HG03039 (cell line): ENCODE data around the gene OR9A2.
"Not testable (repeated sequence)": the region's sequence is repeated elsewhere in the genome, so short reads cannot be mapped to it uniquely, and the experiment has no call there.

Experiments used
- ATAC-seq: cut with Tn5 transposase; IDR thresholded peaks from one replicate; pipeline ENCODE4 v1.9.1; 2021; ENCODE audit warnings: mild to moderate bottlenecking, moderate library complexity; ENCODE audit not compliant: unreplicated experiment

The OR9A2 gene

DNA sequence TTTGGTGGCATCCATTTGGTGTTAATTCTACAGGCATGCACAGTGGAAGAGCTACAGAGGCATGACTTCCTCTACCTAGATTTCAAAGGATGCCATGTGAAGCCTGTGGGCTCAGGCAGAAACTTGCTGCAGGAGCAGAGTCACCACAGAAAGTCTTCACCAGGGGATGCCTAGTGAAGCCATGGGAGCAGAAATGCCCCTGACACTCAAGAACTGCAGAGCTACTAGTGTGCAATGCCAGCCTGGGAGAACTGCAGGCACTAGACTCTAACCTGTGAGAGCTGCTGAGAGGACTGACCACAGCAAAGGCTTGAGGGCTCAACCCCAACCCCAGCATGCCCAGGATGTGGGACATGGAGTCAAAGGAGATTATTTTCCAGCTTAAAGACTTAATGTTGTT lies 3.9 kb downstream of the OR9A2 start:
- ATAC-seq: no peak

DNA sequence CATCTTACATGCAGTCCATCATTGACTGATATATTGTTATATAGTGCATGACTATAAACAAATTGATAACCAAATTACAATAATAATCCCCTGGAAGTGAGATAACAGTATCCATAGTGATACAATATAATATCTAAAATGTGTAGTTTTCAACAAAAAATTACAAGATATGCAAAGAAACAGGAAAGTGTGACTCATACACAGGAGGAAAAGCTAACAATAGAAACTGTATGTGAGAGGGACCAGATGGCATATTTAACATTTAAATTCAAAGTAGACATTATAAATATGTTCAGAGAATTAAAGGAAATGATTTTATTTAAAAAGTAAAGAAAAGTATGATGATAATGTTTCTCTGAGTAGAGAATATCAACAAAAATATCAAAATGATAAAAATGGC lies 8.0 kb downstream of the OR9A2 start:
- no peak for ATAC-seq

DNA sequence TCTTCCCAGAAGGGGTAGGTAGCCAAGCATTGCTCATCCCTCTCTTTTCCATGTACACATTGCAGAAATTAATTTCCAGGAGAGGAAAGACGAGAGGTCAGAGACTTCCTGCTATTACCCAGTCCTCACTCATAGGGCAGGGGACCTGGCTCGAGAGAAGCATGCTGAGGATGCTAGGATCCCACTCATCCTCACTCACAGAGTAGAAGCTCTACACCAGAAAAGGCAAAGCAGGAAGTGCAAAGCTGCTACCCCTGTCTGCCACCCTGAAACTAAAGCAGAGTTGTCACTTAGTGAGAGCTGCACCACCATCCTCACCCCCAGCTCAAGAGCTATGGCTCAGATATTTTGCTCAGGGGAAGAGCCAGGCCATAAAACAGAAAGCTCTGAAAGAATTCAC lies 9.9 kb downstream of the OR9A2 start:
- ATAC-seq: no peak

DNA sequence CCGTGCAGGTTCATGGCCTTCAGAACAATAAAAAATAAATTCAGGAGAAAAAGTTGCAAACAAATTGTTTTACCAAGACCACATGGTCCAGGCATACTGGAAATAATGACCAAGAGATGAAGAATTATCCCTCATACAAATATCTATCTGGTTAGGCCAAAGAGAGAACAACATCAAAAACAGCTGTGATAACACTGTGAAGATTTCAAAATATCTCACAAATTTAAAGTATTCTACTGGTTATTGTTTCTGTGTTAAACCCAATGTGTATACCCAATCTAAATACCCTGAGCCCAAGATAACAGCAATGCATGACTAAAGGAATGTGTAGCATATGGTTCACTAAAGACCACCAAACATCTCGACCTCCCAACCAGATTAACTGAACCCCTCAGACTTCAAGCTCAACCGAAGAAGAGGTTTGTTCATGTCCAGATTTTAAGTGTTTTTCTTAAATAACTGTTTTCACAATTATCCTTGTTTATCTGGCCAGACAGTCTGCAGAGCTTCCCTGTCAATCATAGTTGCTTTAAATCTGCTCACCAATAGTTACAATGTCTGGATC lies 10.9 kb downstream of the OR9A2 start:
- no peak for ATAC-seq

DNA sequence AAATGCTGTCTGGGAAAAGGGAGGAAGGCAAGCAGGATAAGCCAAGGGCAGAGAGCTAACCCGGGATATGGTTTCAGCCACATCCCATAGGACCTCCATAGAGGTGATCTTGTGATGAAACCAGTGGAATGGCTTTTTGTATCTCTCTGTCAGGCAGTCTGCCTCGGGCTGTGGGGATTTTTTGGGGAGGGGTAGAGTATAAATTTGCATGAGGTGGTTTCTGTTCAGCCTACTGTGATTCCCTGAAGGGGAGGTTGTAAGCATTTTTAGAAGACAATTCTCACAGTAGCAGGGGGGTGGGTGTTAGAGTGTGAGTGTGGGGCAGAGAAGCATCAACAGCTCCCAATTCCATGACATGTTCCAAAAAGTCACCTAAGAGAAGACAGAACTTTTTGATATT lies 11.8 kb downstream of the OR9A2 start:
- ATAC-seq: peak; percentile 91

DNA sequence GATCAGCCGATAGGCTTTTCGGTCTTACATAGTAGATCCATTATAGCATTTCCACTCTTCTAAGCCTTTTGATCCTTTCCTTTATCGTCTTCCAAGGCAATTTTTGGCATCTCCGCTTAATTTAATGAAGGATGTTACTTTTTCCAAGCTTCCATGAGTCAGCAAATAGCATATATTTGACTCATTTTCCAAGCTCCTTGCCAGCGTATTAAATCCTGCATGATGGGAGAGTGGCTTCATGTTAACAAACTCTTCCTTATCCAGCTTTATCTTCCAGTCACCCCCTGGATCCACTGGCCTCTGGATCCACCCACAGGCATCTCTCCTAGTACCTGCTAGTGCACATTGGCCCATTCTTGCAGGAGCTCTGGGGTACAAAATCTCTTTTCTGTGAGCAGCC lies 13.0 kb downstream of the OR9A2 start:
- ATAC-seq: no peak

DNA sequence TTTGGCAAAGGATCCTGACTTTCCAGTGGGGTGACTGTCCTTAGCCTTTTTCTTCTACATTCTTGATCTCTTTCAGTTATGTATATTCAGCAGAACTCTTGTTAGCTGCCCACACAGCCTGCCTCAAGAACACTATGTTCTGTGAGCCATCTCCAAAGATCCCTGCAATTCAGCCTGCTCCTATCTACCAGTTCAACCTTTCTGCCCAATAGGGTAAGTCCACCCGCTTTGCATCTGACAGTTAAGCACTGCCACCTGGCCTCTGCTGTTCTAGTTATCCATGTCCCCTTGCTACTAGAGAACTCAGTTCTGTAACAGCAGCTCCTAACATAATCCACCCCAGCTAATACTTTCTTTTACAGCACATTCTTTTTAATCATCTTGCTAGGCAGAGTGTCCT lies 13.5 kb downstream of the OR9A2 start:
- no peak for ATAC-seq

DNA sequence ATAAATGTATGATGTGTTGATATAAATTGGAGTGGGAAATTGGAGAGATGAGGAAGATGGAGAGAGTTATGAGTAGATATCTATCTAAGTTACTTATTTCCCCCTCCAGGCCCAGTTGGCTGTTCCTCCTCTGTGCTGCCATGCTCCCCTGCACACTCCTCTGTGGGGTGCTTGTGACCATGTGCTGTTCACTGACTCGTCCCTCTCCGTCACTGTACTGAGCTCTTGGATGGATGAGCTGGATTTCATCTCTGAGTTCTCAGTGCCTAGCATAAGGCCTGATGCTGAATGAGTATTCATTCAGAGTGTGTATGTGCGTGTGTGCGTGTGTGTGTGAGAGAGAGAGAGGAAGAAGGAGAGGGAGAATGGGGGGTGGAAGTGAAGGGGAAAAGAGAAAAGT lies 14.5 kb downstream of the OR9A2 start:
- ATAC-seq: no peak

DNA sequence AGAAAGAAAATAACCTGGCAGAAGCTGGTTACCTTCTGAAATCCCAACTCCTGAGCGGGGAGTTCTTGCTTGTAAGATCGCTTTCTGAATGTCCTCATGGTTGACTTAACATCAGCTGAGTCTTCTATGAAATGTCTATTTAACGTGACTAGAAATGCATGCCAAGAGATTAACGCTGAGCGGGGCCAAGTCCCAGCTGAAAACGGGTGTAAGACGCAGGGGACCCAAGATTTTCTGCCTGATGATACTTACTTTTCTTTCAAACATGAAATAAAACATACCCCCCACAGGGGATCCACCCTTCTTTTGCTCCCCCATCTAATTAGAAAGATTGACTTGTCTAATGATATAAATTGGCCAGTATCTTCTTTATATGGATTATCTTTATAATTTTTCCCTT lies 14.9 kb downstream of the OR9A2 start:
- no peak for ATAC-seq

DNA sequence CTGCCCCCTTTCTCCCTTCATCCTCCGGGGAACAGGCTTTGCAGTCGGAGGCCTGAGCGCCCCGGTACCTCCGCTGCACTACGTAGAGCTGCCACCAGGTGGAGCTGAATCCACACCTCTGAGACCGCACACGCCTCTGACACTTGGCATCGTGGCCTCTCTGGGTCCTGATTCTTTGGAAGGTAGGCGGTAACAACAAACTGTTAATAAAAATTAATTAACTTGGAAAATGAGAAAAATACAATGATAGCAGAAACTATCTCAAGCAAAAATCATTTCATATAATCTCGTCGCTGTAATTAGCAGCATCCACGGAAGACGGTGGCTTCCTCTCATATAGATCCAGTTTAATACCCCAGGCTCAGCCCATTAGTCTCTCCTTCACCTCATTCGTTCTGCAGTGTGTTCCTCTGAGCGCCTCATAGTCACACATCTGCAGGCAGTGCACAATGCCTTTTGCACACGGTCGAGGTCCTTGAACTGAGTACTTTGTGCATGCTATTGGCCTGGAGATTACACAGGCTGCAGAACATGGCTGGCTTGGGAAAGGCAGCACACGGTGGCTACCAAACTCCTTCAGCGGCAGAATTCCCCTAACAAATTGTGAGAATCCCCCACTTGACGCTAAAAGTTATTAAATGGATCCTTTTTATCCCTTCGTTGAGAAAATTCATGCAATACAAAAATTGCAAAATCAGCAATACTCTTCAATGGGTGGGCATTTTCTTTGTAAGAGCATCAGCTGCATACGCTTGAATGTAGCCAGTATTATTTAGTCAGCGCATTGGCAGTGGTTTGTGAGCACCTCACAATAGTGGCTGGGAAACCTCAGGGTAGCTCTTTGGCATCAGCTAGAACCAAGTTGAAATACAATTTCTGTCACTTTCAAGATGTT lies 18.7 kb downstream of the OR9A2 start:
- peak; percentile 82 for ATAC-seq

DNA sequence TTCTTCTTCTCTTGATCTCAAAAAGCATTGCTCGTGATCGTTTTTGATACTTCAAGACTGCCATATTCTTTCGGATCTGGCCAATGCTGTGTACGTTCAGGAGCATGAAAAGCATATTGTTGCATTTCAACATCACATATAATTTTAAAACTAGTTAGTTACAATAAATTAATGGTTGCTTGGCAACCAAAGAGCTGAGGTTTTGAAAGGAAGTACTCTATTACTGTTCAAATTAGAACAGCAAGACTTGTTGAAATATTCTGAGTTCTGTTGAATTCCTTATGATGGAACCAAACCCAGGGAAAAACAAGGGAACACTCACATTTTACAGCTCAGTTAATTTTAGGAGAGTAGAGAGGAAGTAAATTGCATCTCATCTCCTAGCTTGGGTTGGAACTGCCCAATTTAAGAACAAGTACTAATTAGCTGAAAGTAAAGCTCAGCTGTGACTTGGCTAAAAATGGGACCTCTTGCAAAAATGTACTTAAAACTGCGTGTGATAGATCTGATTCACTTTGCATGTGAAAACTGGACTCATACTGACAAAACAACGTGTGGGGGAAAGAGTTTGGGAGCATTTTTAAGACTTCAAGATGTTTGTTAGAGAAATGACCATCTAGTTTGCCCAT lies 21.2 kb downstream of the OR9A2 start:
- no peak for ATAC-seq

DNA sequence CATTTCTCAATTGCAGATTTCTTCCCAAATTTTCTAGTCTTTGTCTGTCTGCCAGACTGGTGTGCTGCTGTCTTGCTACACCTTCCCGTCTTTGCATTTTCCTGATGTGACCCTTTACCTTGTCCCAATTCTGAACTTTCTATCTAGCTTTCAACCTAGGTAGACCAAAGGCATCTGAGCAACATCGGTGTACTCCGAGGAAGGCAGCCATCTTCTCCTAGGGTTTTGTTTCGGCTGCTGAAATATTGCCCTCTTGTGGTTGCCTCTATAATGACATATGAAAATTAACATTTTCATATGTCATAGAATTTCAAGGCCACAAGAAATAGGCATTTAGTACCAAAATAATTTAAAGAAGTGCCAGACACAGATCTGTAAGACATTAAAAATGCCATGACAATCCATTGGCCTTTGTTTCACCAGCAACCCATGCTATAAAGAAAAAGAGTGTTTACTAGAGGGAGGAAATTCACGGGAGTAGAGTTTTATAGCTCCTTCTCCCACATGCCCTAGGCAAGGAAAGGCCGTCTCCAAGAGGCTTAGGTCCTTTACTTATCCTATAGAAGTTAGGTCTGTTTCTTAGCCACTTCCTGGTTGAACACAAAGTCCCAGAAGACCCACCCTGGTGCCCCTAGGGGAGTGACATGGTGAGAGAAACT lies 23.4 kb downstream of the OR9A2 start:
- ATAC-seq: no peak

DNA sequence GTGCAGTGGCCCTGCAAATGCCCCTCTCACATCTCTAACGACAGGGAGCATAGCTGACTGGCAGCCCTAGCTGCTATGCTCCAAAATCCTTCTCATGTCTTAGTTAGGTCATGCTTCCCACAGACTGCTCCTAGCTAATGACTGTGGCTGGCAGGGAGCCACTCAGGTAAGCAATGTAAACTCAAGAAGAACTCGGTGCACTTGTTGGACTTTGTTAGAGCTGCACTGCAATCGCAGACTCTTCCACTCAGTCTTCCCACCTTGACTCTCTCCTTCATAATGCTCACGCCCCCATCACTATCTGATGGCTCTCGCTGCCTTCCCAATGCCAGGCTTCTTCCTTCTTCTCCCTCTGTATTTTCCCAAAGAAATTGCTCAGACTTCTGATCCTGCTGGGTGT lies 24.0 kb downstream of the OR9A2 start:
- no peak for ATAC-seq

DNA sequence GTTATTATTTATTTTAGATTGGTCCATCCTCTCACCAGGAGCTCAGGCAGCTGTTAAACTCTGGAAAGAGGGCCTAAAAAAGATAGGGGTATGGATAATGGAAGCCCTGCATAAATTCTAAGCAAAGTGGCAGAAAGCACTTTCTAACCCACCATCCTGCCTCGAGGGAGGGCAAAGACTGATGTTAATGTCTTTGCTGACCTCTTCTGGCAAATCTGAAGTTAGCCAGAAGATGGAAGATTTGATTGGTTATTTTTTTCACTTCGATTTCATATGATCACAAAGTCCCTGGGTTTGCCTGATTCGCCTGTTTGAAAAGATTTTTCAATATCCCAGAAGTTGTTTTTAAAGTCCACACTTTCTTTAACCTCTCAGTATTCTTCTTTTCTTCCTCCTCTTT lies 24.8 kb downstream of the OR9A2 start:
- ATAC-seq: no peak

DNA sequence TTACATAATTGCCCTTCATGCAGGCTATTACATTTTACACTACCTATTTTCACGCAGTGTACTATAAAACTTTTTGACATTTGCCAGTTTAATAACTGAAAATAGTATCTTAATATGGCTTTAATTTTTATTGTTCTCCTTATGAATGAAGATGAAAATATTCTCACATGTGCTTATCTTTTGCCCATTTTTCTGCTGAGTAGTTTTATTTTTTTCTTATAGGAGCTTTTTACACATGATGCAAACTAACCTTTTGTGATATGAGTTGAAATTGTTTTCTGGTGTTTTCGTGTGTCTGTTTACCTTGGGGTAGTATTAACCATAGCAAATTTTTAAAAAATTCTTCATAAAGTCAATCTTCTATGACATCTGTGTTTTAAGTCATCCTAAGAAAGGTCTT lies 26.3 kb downstream of the OR9A2 start:
- no peak for ATAC-seq

DNA sequence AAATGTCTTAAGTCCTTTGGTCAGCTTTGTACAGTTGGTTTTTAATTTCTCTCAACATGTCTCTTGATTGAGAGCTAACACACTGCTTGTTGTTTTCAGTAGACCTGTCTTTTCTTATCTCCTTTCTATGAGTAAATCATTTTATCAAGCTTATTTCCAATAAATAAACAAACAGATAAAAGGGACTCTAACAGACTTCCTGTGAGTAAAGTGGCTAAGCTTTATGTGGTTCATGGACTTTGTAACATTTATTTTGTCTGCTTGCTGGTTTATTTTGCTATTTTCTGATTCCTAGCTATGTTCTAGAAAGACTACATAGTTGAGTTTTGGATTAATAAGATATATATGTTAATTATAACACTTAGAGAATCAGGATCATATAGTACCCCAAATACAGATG lies 27.1 kb downstream of the OR9A2 start:
- ATAC-seq: no peak

DNA sequence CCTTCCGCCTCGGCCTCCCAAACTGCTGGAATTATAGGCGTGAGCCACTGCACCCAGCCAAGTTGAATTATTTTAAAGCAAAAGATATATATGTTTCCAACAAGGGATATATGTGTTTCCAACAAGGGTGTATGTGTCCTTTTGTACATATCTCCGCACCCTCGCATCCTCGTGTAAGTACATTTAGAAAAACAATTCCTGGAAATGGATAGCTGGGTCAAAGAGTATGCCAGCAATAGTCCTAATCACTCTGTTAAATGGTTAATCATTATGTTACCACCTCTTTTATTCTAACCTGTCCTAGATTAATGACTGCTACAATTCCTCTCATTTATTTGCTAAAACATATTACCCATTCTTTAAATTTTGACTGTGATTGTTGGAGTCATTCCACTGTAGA lies 28.0 kb downstream of the OR9A2 start:
- no peak for ATAC-seq

DNA sequence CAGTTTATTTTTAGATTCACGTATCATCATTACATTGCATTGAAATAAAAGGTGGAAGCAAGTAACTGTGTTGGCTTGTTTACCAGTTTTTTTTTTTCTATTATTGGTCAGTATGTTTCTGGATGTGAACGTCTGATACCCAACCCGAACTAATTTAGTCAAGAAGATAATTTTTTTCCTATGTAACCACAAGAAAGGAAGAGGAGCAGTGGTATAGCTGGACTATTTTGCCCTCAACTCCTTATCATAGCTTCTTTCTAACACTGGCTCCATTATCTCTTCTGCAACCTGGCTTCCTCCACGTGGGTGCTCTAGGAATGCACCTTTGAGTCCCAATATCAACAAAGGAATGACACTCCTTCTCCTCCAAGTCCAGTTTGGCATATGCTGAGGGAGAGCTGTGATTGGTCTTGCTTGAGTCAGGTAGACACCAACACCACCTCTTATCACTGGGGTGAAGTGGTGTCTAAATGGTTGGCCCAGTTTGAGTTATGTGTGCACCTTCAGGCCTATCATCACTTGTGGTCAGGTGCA lies 29.4 kb downstream of the OR9A2 start:
- no peak for ATAC-seq

DNA sequence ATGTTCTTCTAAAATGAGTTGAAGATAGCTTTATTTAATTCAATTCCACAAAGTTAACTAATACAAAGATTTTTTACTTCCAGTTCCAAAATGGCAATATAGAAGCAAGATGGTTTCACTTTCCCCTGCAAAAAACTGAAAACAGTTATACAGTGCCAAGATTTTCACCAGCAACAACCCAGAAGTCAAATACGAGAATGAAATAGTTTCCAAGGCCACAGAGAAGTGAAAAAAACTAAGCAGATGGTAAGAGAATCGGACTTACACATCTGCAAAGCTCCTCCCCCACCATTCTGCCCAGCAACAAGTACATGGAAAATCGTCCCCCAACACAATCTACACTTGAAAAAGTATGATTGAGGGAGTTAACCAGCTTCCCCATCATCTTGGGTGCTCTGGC lies 34.5 kb downstream of the OR9A2 start:
- no peak for ATAC-seq

DNA sequence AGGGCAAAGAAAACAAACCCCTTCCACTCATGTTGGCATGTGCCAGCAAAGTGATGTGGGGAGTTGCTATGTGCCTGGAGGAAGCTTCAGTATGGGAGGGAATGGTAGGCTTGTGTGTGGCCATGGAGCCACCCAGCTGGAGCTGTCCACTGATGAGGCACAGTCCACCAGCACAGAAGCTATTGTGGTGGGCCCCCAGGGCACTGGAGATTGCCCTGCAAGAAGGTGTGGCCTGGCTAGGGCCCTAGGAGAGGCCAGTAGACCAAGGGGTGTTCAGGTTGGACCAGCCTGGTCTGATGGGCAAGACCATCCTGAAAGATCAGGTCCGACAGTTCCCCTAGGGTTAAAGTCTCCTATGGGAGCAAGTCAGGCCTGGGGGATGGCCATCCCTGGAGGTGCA lies 42.6 kb downstream of the OR9A2 start:
- ATAC-seq: no peak

DNA sequence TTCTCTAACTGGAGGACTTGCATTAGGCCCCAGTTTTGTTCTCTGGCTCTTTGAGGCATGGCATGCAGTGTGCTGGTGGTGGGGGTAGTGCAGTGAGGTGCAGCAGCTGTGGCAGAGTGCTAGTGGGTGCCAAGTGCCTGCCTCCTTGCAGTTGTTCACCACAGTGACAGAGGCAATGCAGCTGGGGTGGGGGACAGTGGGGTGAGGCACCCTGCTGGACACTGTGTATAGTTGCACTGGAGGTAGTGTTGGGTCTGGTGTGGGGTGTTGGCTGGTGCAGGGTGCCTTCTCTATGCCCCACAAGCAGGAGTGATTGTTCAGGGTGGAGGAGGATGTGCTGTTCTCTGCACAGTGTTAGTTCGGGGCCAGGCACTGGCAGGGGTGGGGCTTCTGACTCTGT lies 43.1 kb downstream of the OR9A2 start:
- no peak for ATAC-seq

DNA sequence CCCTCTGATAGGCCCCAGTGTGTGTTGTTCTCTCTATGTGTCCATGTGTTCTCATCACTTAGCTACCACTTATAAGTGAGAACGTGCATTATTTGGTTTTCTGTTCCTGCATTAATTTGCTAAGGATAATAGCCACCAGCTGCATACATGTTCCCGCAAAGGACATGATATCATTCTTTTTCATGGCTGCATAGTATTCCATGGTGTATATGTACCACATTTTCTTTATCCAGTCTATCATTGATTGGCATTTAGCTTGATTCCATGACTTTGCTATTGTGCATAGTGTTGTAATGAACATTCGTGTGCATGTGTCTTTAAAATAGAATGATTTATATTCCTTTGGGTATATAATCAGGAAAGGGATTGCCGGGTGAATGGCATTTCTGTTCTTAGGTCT lies 48.5 kb downstream of the OR9A2 start:
- ATAC-seq: not testable (repeated sequence)
